ENCODE measurements around the gene DENND1A.

Gene DENND1A

DNA sequence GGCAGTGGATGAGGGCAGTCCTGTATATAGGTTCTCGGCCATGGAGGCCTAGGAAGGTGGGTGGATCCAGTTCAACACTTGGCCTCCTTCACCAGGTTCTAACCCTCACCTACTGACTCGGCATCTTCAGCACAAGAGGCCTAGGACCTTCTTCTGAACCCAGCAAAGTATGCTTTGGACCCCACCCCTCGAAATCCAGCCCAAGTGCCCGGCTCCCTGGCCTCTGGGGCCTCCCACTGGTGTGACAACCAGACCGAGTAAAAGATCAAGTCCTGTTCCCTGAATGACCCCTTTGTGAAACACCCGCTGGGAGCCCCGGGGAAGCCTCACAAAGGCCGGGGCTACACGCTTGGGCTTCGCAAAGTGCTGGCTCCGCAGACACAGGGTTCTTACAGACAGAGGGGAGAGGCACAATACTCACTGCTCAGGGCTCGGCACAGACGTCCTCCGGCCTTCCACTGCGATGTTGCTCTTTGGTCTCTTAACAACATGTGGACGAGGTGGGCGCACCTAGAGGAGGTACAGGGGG lies 526.9 kb downstream of the DENND1A start:
- H2AFZ ChIP-seq (ENCODE audit: low read length) = no peak overlapping the region
- H3K4me3 ChIP-seq (ENCODE audit: low read length, poor library complexity, severe bottlenecking) = no peak overlapping the region
- H3K79me2 ChIP-seq (ENCODE audit: insufficient read depth, low read length) = no peaks in the 10 kb centered on the region
- no peaks in the 10 kb centered on the region for H3K4me1 ChIP-seq (ENCODE audit: insufficient read depth, low read length, poor library complexity, severe bottlenecking)
- H3K27me3 ChIP-seq (ENCODE audit: insufficient read depth, low read length, poor library complexity, severe bottlenecking) = no peaks in the 10 kb centered on the region
- H3K9me2 ChIP-seq (replicated peaks; ENCODE audit: low read depth, low read length) = no peaks in the 10 kb centered on the region
- no peak overlapping the region for H3K4me2 ChIP-seq (ENCODE audit: low read depth, low read length, poor library complexity, severe bottlenecking)
- no peak for TF ChIP-seq EZH2phosphoT487 (IDR thresholded peaks at IDR 0.05; ENCODE audit: borderline replicate concordance)
- TF ChIP-seq, protein P1, sequence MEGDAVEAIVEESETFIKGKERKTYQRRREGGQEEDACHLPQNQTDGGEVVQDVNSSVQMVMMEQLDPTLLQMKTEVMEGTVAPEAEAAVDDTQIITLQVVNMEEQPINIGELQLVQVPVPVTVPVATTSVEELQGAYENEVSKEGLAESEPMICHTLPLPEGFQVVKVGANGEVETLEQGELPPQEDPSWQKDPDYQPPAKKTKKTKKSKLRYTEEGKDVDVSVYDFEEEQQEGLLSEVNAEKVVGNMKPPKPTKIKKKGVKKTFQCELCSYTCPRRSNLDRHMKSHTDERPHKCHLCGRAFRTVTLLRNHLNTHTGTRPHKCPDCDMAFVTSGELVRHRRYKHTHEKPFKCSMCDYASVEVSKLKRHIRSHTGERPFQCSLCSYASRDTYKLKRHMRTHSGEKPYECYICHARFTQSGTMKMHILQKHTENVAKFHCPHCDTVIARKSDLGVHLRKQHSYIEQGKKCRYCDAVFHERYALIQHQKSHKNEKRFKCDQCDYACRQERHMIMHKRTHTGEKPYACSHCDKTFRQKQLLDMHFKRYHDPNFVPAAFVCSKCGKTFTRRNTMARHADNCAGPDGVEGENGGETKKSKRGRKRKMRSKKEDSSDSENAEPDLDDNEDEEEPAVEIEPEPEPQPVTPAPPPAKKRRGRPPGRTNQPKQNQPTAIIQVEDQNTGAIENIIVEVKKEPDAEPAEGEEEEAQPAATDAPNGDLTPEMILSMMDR (conservative IDR thresholded peaks at IDR 0.05; ENCODE audit: low read length) = no peak
- no peaks in the 10 kb centered on the region for H4K20me1 ChIP-seq (ENCODE audit: insufficient read depth, low read length, poor library complexity, severe bottlenecking)
- no peaks in the 10 kb centered on the region for H3K9me3 ChIP-seq (ENCODE audit: insufficient read depth, low read depth, low read length)
- no peak overlapping the region for H3K9ac ChIP-seq (ENCODE audit: low read depth, low read length, poor library complexity, severe bottlenecking)
- H3K36me3 ChIP-seq (ENCODE audit: insufficient read depth, low read length) = no peaks in the 10 kb centered on the region
- H3F3A ChIP-seq (ENCODE audit: low read depth) = no peaks in the 10 kb centered on the region

DNA sequence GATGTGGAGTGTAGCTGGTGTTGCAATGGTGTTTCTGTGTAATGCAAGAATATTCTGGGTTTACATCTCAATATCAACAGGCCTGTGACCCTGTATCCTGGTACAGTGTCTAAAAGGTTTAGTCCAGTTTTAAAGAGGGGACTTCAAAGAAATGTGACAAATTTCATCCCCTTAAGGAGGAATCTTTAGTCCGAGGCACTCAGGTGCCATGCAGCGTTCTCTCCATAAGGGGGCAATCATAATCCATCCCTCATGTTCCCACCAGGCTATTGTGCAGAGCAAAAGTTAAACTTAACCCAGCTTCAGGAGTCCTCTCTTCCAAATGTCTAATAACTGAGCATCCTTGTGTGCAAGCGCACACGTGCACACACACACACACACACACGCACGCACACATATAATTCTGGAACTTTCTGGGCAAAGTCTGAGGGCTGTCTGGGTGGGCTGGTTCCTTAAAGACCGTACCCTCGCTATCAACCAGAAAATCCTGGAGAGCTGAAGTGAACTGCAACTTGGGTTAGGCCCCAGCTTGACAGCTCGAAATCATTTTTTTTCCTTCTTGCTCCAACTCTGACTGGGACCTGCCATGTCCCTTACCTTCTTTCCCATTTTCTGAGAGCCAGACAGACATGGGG lies 527.9 kb downstream of the DENND1A start:
- Histone ChIP-seq H3K36me3 (ENCODE audit: insufficient read depth, low read length) (no peaks in the 10 kb centered on the region), H3F3A (ENCODE audit: low read depth) (no peaks in the 10 kb centered on the region), H3K4me3 (ENCODE audit: low read length, poor library complexity, severe bottlenecking) (no peak overlapping the region), H3K4me2 (ENCODE audit: low read depth, low read length, poor library complexity, severe bottlenecking) (no peak overlapping the region), H3K9me2 (replicated peaks; ENCODE audit: low read depth, low read length) (no peaks in the 10 kb centered on the region), H3K9me3 (ENCODE audit: insufficient read depth, low read depth, low read length) (no peaks in the 10 kb centered on the region), H2AFZ (ENCODE audit: low read length) (no peak overlapping the region), H3K27me3 (ENCODE audit: insufficient read depth, low read length, poor library complexity, severe bottlenecking) (no peaks in the 10 kb centered on the region), H4K20me1 (ENCODE audit: insufficient read depth, low read length, poor library complexity, severe bottlenecking) (no peaks in the 10 kb centered on the region), H3K9ac (ENCODE audit: low read depth, low read length, poor library complexity, severe bottlenecking) (no peak overlapping the region), H3K79me2 (ENCODE audit: insufficient read depth, low read length) (no peaks in the 10 kb centered on the region), H3K4me1 (ENCODE audit: insufficient read depth, low read length, poor library complexity, severe bottlenecking) (no peaks in the 10 kb centered on the region)
- no peak for TF ChIP-seq EZH2phosphoT487 (IDR thresholded peaks at IDR 0.05; ENCODE audit: borderline replicate concordance)
- TF ChIP-seq, protein P1 (conservative IDR thresholded peaks at IDR 0.05; ENCODE audit: low read length) = peak; percentile 84

DNA sequence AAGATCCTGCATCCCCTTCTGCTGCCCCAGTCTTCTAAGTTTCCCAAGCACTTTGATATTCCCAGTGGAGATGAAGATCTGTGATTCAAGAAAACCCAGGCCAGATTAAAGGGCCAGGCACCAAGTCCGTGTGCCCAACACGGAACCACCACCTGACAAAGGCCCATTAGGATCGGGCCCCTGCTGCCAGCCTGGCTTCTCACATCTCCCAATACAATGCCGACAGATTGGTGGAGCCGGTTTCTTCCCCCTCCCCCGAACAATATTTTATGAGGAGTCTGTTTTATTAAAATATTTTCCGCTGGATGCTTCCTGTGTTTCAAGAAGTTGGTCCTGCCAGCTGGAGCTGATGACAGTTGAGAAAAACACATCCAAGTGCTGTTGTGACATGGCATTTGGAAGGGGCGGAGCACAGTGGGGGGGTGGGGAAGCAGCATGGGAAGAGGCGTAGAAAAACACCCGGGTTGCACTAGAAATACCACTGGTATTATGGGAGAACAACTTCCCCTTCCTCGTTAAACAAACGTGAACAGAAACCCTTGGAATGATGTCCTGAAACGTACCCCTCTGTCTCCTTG lies 528.9 kb downstream of the DENND1A start:
- H3K4me1 ChIP-seq (ENCODE audit: insufficient read depth, low read length, poor library complexity, severe bottlenecking) = no peaks in the 10 kb centered on the region
- no peak overlapping the region for H3K4me3 ChIP-seq (ENCODE audit: low read length, poor library complexity, severe bottlenecking)
- no peaks in the 10 kb centered on the region for H3K27me3 ChIP-seq (ENCODE audit: insufficient read depth, low read length, poor library complexity, severe bottlenecking)
- H3K9me2 ChIP-seq (replicated peaks; ENCODE audit: low read depth, low read length) = no peaks in the 10 kb centered on the region
- no peak overlapping the region for H2AFZ ChIP-seq (ENCODE audit: low read length)
- no peak overlapping the region for H3K4me2 ChIP-seq (ENCODE audit: low read depth, low read length, poor library complexity, severe bottlenecking)
- H3K36me3 ChIP-seq (ENCODE audit: insufficient read depth, low read length) = no peaks in the 10 kb centered on the region
- H3K79me2 ChIP-seq (ENCODE audit: insufficient read depth, low read length) = no peaks in the 10 kb centered on the region
- no peaks in the 10 kb centered on the region for H4K20me1 ChIP-seq (ENCODE audit: insufficient read depth, low read length, poor library complexity, severe bottlenecking)
- H3K9me3 ChIP-seq (ENCODE audit: insufficient read depth, low read depth, low read length) = no peaks in the 10 kb centered on the region
- H3K9ac ChIP-seq (ENCODE audit: low read depth, low read length, poor library complexity, severe bottlenecking) = no peak overlapping the region
- no peak for TF ChIP-seq EZH2phosphoT487 (IDR thresholded peaks at IDR 0.05; ENCODE audit: borderline replicate concordance)
- TF ChIP-seq, protein P1 (conservative IDR thresholded peaks at IDR 0.05; ENCODE audit: low read length) = no peak
- no peaks in the 10 kb centered on the region for H3F3A ChIP-seq (ENCODE audit: low read depth)
